Islet precursor cell (in vitro differentiated cells): ENCODE results near the gene SMIM22.

Source experiments
- DNase-seq: peaks from one replicate; pipeline ENCODE4 v3.0.0-alpha.2; 2018

SMIM22 gene

GRCh38 chr16:4796982-4797804 is 2.0 kb downstream of the SMIM22 start:
- DNase-seq: no peak

GRCh38 chr16:4797805-4798252 is 2.7 kb downstream of the SMIM22 start:
- DNase-seq: no peak

GRCh38 chr16:4798456-4798855 is 3.3 kb downstream of the SMIM22 start:
- DNase-seq: no peak

GRCh38 chr16:4799171-4799855 is 4.1 kb downstream of the SMIM22 start:
- DNase-seq: no peak

- DNase-seq: peak; percentile 67
Measured at GRCh38 chr16:4800290-4801041, 5.3 kb downstream of the SMIM22 start.

- no peak for DNase-seq
Measured at GRCh38 chr16:4801051-4801961, 6.1 kb downstream of the SMIM22 start.

GRCh38 chr16:4801962-4802658 is 6.9 kb downstream of the SMIM22 start, which contains the start of gene ROGDI:
Gene ROGDI (minus strand): TSS chr16:4802633. CDS start chr16:4802571, 62 bp downstream.
- peak; percentile 96 for DNase-seq

- DNase-seq: peak; percentile 96
Measured at GRCh38 chr16:4802659-4803287, 7.6 kb downstream of the SMIM22 start.

GRCh38 chr16:4803401-4803844 is 8.3 kb downstream of the SMIM22 start:
- DNase-seq: no peak

GRCh38 chr16:4803898-4804762 is 9.0 kb downstream of the SMIM22 start:
- DNase-seq: no peak

GRCh38 chr16:4805231-4805630 is 10.1 kb downstream of the SMIM22 start:
- no peak for DNase-seq

GRCh38 chr16:4806280-4806679 is 11.1 kb downstream of the SMIM22 start:
- DNase-seq: no peak

GRCh38 chr16:4811242-4811641 is 16.1 kb downstream of the SMIM22 start:
- peak; percentile 35 for DNase-seq

GRCh38 chr16:4811773-4812172 is 16.6 kb downstream of the SMIM22 start:
- peak; percentile 41 for DNase-seq

GRCh38 chr16:4813251-4814003 is 18.3 kb downstream of the SMIM22 start:
- peak; percentile 38 for DNase-seq

- DNase-seq: peak; percentile 34
Measured at GRCh38 chr16:4814046-4814445, 18.9 kb downstream of the SMIM22 start.

- no peak for DNase-seq
Measured at GRCh38 chr16:4814542-4815173, 19.5 kb downstream of the SMIM22 start.

- no peak for DNase-seq
Measured at GRCh38 chr16:4820652-4821051, 25.5 kb downstream of the SMIM22 start.

GRCh38 chr16:4825196-4825595 is 30.0 kb downstream of the SMIM22 start:
- DNase-seq: no peak
